Measurements from ENCODE around the gene RUNX1. TPM values are rescaled to one million over a fixed set of nuclear protein-coding genes. Genes with fewer than 3 reads are reported as not detected.

Gene RUNX1
- total RNA-seq, 1 experiment from 2014 or later, result 95.4 TPM

- intact Hi-C loops (cut with micrococcal nuclease; ENCODE audit: unreplicated experiment), result no loop called here
- Mint-ChIP-seq H3K4me1 (ENCODE audit: low read depth, unreplicated experiment) (peaks cover 47% of the 10 kb centered on the region), H3K27me3 (ENCODE audit: unreplicated experiment) (no peaks in the 10 kb centered on the region), H3K27ac (ENCODE audit: unreplicated experiment) (no peak overlapping the region), H3K36me3 (ENCODE audit: insufficient read depth, unreplicated experiment) (no peaks in the 10 kb centered on the region), H3K9me3 (ENCODE audit: low read depth, unreplicated experiment) (peaks cover 7% of the 10 kb centered on the region), H3K4me3 (ENCODE audit: low read depth, unreplicated experiment) (no peak overlapping the region)
- BruUV-seq (replicated peaks), result no TSS peak
- CTCF ChIA-PET, result no interaction called here
- no peak for DNase-seq
- TF ChIP-seq CTCF (IDR thresholded peaks at IDR 0.05; ENCODE audit: unreplicated experiment), result no peak
Observed at GRCh38 chr21:34942911-34943310, 106.2 kb downstream of the RUNX1 start.

- no TSS peak for BruUV-seq (replicated peaks)
- no peak for TF ChIP-seq CTCF (IDR thresholded peaks at IDR 0.05; ENCODE audit: unreplicated experiment)
- Mint-ChIP-seq H3K27ac (ENCODE audit: unreplicated experiment) (no peak overlapping the region), H3K9me3 (ENCODE audit: low read depth, unreplicated experiment) (peaks cover 6% of the 10 kb centered on the region), H3K4me1 (ENCODE audit: low read depth, unreplicated experiment) (peaks cover 47% of the 10 kb centered on the region), H3K4me3 (ENCODE audit: low read depth, unreplicated experiment) (no peak overlapping the region), H3K27me3 (ENCODE audit: unreplicated experiment) (no peaks in the 10 kb centered on the region), H3K36me3 (ENCODE audit: insufficient read depth, unreplicated experiment) (no peaks in the 10 kb centered on the region)
- CTCF ChIA-PET, result interaction anchor here (1.7 kb wide), 1 partner anchor 12 kb away, joined by 6 read pairs; no protein-coding TSS in a partner anchor
- intact Hi-C loops (cut with micrococcal nuclease; ENCODE audit: unreplicated experiment), result no loop called here
- DNase-seq, result no peak
Observed at GRCh38 chr21:34941162-34941561, 107.9 kb downstream of the RUNX1 start.

- no peaks in the 10 kb centered on the region for H3K27me3 Mint-ChIP-seq (ENCODE audit: unreplicated experiment)
- H3K36me3 Mint-ChIP-seq (ENCODE audit: insufficient read depth, unreplicated experiment), result no peaks in the 10 kb centered on the region
- peak; percentile 8 for DNase-seq
- no peak overlapping the region for H3K4me3 Mint-ChIP-seq (ENCODE audit: low read depth, unreplicated experiment)
- intact Hi-C loops (cut with micrococcal nuclease; ENCODE audit: unreplicated experiment), result no loop called here
- CTCF ChIA-PET, result no interaction called here
- H3K9me3 Mint-ChIP-seq (ENCODE audit: low read depth, unreplicated experiment), result no peaks in the 10 kb centered on the region
- no peak overlapping the region for H3K27ac Mint-ChIP-seq (ENCODE audit: unreplicated experiment)
- BruUV-seq (replicated peaks), result no TSS peak
- peaks cover 37% of the 10 kb centered on the region for H3K4me1 Mint-ChIP-seq (ENCODE audit: low read depth, unreplicated experiment)
- TF ChIP-seq CTCF (IDR thresholded peaks at IDR 0.05; ENCODE audit: unreplicated experiment), result no peak
Observed at GRCh38 chr21:34939673-34940331, 109.3 kb downstream of the RUNX1 start.

DNA sequence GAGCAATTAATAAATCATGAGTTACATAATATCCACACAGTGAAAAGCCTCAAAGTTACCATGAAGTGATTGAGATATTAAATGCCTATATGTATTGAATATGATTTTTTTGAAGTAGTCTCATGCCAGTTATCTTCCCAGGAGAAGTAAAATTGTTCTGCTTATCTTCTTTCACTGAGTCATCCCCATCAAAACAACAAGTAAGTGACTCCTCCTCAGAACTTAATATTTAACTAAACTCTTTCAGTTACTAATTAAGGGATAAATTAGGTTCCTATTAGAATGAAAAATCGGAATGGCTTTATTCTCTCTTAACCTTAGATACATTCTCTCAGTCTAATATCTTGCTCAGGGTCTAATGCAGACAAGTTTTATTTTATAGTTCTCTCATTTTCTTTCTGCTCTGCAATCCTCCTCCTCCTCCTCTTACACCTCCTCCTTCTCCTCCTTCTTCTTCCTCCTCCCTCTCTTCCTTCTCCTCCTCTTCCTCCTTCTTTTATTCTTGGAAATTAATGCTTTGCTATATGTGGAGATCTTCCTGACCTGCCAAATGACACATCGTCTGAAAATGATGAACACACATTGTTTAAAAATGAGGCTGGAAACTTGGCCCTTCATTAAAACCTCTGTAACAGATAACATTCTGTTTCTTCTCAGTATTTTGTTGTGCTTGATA, 110.9 kb downstream of the RUNX1 start:
- no TSS peak for BruUV-seq (replicated peaks)
- DNase-seq, result no peak
- CTCF ChIA-PET, result no interaction called here
- Mint-ChIP-seq H3K9me3 (ENCODE audit: low read depth, unreplicated experiment) (no peaks in the 10 kb centered on the region), H3K4me3 (ENCODE audit: low read depth, unreplicated experiment) (peak overlapping the region; percentile 0), H3K27ac (ENCODE audit: unreplicated experiment) (peak overlapping the region; percentile 16), H3K27me3 (ENCODE audit: unreplicated experiment) (no peaks in the 10 kb centered on the region), H3K36me3 (ENCODE audit: insufficient read depth, unreplicated experiment) (no peaks in the 10 kb centered on the region), H3K4me1 (ENCODE audit: low read depth, unreplicated experiment) (peaks cover 46% of the 10 kb centered on the region)
- intact Hi-C loops (cut with micrococcal nuclease; ENCODE audit: unreplicated experiment), result no loop called here
- no peak for TF ChIP-seq CTCF (IDR thresholded peaks at IDR 0.05; ENCODE audit: unreplicated experiment)
